GM03348 (cell line): ENCODE results near the gene TSR3.

Experiments used
- DNase-seq: peaks from one replicate; pipeline ENCODE4 v3.0.0; 2012; ENCODE audit warnings: low spot score

Gene TSR3

GRCh38 chr16:1377406-1378010 is 25.8 kb upstream of the TSR3 start:
- no peak for DNase-seq

- DNase-seq = no peak
Measured at GRCh38 chr16:1375741-1376410, 24.2 kb upstream of the TSR3 start.

- no peak for DNase-seq
Measured at GRCh38 chr16:1375298-1375640, 23.6 kb upstream of the TSR3 start.

GRCh38 chr16:1374418-1375297 is 23.0 kb upstream of the TSR3 start:
- DNase-seq = no peak

- DNase-seq = no peak
Measured at GRCh38 chr16:1372292-1372950, 20.7 kb upstream of the TSR3 start.

- no peak for DNase-seq
Measured at GRCh38 chr16:1371054-1371978, 19.6 kb upstream of the TSR3 start.

GRCh38 chr16:1367486-1368174 is 16.0 kb upstream of the TSR3 start:
- no peak for DNase-seq

GRCh38 chr16:1366712-1367299 is 15.1 kb upstream of the TSR3 start:
- DNase-seq = no peak

- no peak for DNase-seq
Measured at GRCh38 chr16:1366060-1366711, 14.5 kb upstream of the TSR3 start.

- DNase-seq = no peak
Measured at GRCh38 chr16:1364510-1364909, 12.8 kb upstream of the TSR3 start.

- DNase-seq = peak; percentile 79
Measured at GRCh38 chr16:1363501-1364041, 11.9 kb upstream of the TSR3 start.

- DNase-seq = no peak
Measured at GRCh38 chr16:1362807-1363206, 11.1 kb upstream of the TSR3 start.

GRCh38 chr16:1361685-1362360 is 10.1 kb upstream of the TSR3 start:
- no peak for DNase-seq

- DNase-seq = no peak
Measured at GRCh38 chr16:1357906-1358566, 6.4 kb upstream of the TSR3 start.

- no peak for DNase-seq
Measured at GRCh38 chr16:1356061-1356900, 4.6 kb upstream of the TSR3 start.

- no peak for DNase-seq
Measured at GRCh38 chr16:1355591-1355990, 3.9 kb upstream of the TSR3 start.

GRCh38 chr16:1354815-1355540 is 3.3 kb upstream of the TSR3 start:
- DNase-seq = no peak
